SU-DHL-6 (cell line): Measurements from ENCODE around the gene CCSAP.

Source experiments
- H2AFZ ChIP-seq: fragments of 200-600 bp; sonication (generic); 2 replicates; pipeline ENCODE4 v1.6.1; 2014; ENCODE audit warnings: low read depth, mild to moderate bottlenecking, moderate library complexity, mixed read lengths, antibody characterized with exemption, low read length; ENCODE audit not compliant: severe bottlenecking
- H3F3A ChIP-seq: fragments of 200-600 bp; shearing (Covaris generic); 2 replicates; pipeline ENCODE4 v1.6.0; 2016; ENCODE audit warnings: antibody characterized with exemption, mild to moderate bottlenecking; ENCODE audit not compliant: insufficient read depth
- H3K27ac ChIP-seq: fragments of 200-600 bp; sonication (generic); 2 replicates; pipeline ENCODE4 v1.5.1; 2016; ENCODE audit warnings: low read depth, mild to moderate bottlenecking, low read length, moderate library complexity, mixed read lengths
- H3K27me3 ChIP-seq: fragments of 200-600 bp; sonication (generic), shearing (Covaris generic); 2 replicates; pipeline ENCODE4 v1.6.0; 2014; ENCODE audit warnings: mild to moderate bottlenecking, low read length
- H3K36me3 ChIP-seq: fragments of 200-600 bp; sonication (generic); 2 replicates; pipeline ENCODE4 v1.6.1; 2014; ENCODE audit warnings: mild to moderate bottlenecking, low read length, mixed read lengths
- H3K4me2 ChIP-seq: fragments of 300-600, 200-600 bp; shearing (Covaris generic), sonication (generic); 2 replicates; pipeline ENCODE4 v1.6.0; 2014; ENCODE audit warnings: low read length, low read depth, mild to moderate bottlenecking; ENCODE audit not compliant: poor library complexity, severe bottlenecking
- H3K4me3 ChIP-seq: fragments of 200-600 bp; sonication (generic); 2 replicates; pipeline ENCODE4 v1.5.1; 2014; ENCODE audit warnings: antibody characterized with exemption, low read length, mild to moderate bottlenecking, mixed read lengths; ENCODE audit not compliant: insufficient read depth, poor library complexity, severe bottlenecking
- H3K79me2 ChIP-seq: fragments of 200-600 bp; sonication (generic); 2 replicates; pipeline ENCODE4 v1.6.1; 2014; ENCODE audit warnings: mild to moderate bottlenecking, low read length, moderate library complexity; ENCODE audit not compliant: insufficient read depth
- H3K9ac ChIP-seq: fragments of 200-600 bp; sonication (generic); 2 replicates; pipeline ENCODE4 v1.7.0; 2014; ENCODE audit warnings: mild to moderate bottlenecking, low read length
- H3K9me2 ChIP-seq: fragments of 200-600 bp; sonication (generic); replicated peaks from 2 replicates; pipeline ENCODE4 v1.6.1; 2014; ENCODE audit warnings: low read length; ENCODE audit not compliant: insufficient read depth
- H3K9me3 ChIP-seq: fragments of 200-600 bp; sonication (generic); 2 replicates; pipeline ENCODE4 v1.6.1; 2014; ENCODE audit warnings: low read length, mixed read lengths; ENCODE audit not compliant: insufficient read depth
- H4K20me1 ChIP-seq: fragments of 200-600 bp; sonication (generic); 2 replicates; pipeline ENCODE4 v1.6.1; 2014; ENCODE audit warnings: low read depth, mild to moderate bottlenecking, antibody characterized with exemption, low read length, moderate library complexity, mixed read lengths
- EZH2phosphoT487 ChIP-seq: fragments of 200-600 bp; sonication (generic), shearing (Covaris generic); conservative IDR thresholded peaks from 2 replicates; pipeline ENCODE4 v1.6.1; 2018; ENCODE audit warnings: mild to moderate bottlenecking, antibody characterized with exemption, low read length, moderate library complexity, mixed read lengths
- TF ChIP-seq, protein P1 (sequence below): fragments of 200-600 bp; sonication (generic); IDR thresholded peaks from one replicate; pipeline ENCODE4 v1.5.1; 2017; ENCODE audit warnings: antibody characterized with exemption, mild to moderate bottlenecking, low read length, moderate library complexity; ENCODE audit not compliant: insufficient read depth, poor library complexity, severe bottlenecking

CCSAP gene

DNA sequence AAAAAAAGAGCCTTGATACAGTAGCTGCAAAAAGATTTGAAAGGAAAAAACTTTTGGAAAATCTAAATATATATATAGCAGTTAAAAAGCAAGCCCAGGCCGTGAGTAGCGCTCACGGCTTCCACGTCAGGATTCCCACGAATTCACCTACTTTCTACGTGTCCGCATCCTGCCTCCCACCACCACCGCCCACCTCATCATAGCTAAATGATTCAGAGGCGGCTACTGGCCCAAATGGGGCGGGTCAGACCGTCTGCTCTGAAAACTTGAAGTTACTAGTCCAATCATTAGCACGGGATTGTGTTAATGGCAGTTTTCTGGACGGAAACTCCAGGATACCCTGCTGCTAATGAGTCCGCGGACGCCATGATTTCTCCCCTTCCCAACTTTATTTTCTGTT is 1.3 kb upstream of the CCSAP start:
- H2AFZ ChIP-seq = no peak overlapping the region
- H3K27me3 ChIP-seq = no peaks in the 10 kb centered on the region
- peaks cover 5% of the 10 kb centered on the region; the same call in 1 of the 2 replicates for H3F3A ChIP-seq
- 0 out of 2 replicates have a peak, but pooled peaks cover 3% of the 10 kb centered on the region for H4K20me1 ChIP-seq
- no peaks in the 10 kb centered on the region for H3K79me2 ChIP-seq
- no peak overlapping the region for H3K27ac ChIP-seq
- H3K9ac ChIP-seq = no peak overlapping the region
- TF ChIP-seq, protein P1, sequence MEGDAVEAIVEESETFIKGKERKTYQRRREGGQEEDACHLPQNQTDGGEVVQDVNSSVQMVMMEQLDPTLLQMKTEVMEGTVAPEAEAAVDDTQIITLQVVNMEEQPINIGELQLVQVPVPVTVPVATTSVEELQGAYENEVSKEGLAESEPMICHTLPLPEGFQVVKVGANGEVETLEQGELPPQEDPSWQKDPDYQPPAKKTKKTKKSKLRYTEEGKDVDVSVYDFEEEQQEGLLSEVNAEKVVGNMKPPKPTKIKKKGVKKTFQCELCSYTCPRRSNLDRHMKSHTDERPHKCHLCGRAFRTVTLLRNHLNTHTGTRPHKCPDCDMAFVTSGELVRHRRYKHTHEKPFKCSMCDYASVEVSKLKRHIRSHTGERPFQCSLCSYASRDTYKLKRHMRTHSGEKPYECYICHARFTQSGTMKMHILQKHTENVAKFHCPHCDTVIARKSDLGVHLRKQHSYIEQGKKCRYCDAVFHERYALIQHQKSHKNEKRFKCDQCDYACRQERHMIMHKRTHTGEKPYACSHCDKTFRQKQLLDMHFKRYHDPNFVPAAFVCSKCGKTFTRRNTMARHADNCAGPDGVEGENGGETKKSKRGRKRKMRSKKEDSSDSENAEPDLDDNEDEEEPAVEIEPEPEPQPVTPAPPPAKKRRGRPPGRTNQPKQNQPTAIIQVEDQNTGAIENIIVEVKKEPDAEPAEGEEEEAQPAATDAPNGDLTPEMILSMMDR = no peak
- TF ChIP-seq EZH2phosphoT487 = no peak
- H3K9me3 ChIP-seq = no peaks in the 10 kb centered on the region
- no peaks in the 10 kb centered on the region for H3K9me2 ChIP-seq
- H3K4me2 ChIP-seq = peak overlapping the region; percentile 21
- no peaks in the 10 kb centered on the region for H3K36me3 ChIP-seq
- no peak overlapping the region for H3K4me3 ChIP-seq

DNA sequence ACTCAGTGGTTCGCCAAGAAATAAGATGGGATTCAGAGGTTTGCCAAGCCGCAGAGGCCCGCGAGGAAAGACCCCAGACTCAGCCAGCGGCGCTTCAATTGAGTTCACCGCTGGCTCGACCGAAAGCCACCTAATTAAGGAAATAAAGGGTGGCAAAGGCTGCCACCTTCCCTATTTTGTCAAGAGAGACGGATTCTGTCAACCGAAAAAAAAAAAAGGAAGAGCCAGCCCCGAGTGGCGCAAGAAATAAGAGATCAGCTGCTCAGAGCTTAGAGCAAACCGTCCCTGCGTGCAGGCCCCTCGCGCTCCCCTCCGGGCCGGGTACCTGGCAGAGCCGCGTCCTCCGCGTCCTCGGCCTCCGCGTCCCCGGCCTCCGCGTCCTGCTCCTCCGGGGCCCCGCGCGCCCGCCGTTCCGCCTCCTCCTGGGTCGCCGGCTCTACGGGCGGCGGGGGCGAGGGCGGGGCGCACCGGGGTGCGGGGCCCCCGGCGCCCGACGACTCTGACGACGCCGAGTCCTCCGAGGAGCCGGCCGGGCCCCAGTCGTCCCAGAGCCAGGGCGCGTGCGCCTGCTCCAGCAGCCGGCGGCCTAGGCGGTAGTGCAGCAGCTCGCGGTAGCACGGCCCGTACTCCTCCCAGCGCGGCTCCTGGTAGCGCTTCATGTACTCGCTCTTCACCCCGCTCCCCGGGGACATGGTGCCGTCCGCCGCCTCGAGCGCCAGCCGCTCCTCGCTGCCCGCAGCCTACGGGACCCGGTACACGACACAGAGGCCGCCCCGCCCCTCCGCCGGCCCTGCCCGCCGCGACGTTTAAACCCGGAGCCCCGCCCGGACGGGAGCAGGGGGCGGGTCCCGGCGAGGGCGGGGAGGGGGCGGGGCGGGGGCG is 832 bp downstream of the CCSAP start:
- H3K4me2 ChIP-seq = peak overlapping the region; percentile 68
- TF ChIP-seq EZH2phosphoT487 = no peak
- TF ChIP-seq, protein P1 = no peak

DNA sequence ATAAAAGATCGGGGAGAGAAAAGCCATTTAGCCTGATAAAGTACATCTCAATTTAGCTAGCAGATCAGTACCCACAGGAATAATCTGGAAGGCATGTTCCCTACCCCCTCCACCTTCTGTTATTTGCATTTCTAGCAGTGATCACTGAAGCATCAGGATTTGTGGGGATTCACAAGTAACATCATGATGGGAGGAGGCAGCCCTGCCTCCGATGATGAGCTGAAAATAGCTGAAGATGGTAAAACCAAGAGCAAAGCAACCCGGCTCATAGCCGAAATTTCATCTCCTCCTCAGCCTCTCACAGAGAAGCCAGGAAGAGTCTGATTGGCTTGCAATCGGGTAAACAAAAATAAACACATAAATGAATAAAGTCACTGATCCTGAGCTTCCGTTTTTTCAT is 2.4 kb downstream of the CCSAP start:
- Histone ChIP-seq H2AFZ (no peak overlapping the region), H4K20me1 (0 out of 2 replicates have a peak, but pooled peaks cover 3% of the 10 kb centered on the region), H3K9ac (no peak overlapping the region), H3K36me3 (no peaks in the 10 kb centered on the region), H3K9me2 (no peaks in the 10 kb centered on the region), H3K27me3 (no peaks in the 10 kb centered on the region), H3K4me2 (peak overlapping the region; percentile 23), H3K79me2 (no peaks in the 10 kb centered on the region; the same call in 1 of the 2 replicates), H3K9me3 (no peaks in the 10 kb centered on the region), H3K27ac (no peak overlapping the region), H3K4me3 (no peak overlapping the region), H3F3A (peaks cover 5% of the 10 kb centered on the region; the same call in 1 of the 2 replicates)
- no peak for TF ChIP-seq EZH2phosphoT487
- TF ChIP-seq, protein P1 = no peak

More for the DNA sequence above, 832 bp downstream of the CCSAP start:
- H3K27ac ChIP-seq = peak overlapping the region; percentile 35
- H3F3A ChIP-seq = peaks cover 5% of the 10 kb centered on the region; the same call in 1 of the 2 replicates
- no peaks in the 10 kb centered on the region; the same call in 1 of the 2 replicates for H3K79me2 ChIP-seq
- H3K9me2 ChIP-seq = no peaks in the 10 kb centered on the region
- H3K4me3 ChIP-seq = peak overlapping the region; percentile 68
- H3K27me3 ChIP-seq = no peaks in the 10 kb centered on the region
- peak overlapping the region; percentile 70 for H3K9ac ChIP-seq
- no peaks in the 10 kb centered on the region for H3K36me3 ChIP-seq
- H2AFZ ChIP-seq = peak overlapping the region; percentile 95
- no peaks in the 10 kb centered on the region for H3K9me3 ChIP-seq
- H4K20me1 ChIP-seq = 0 out of 2 replicates have a peak, but pooled peaks cover 3% of the 10 kb centered on the region
